Neural cell (in vitro differentiated cells): Measurements from ENCODE around the gene LHX4. TPM values are rescaled to one million over a fixed set of nuclear protein-coding genes. Genes with fewer than 3 reads are reported as not detected.

Experiments
- H2AFZ ChIP-seq: fragments of 200-600, 300-800 bp; sonication (generic), shearing (Covaris generic); 2 replicates; pipeline ENCODE4 v1.6.0; 2014; ENCODE audit warnings: low read depth, mild to moderate bottlenecking, antibody characterized with exemption, low read length, moderate library complexity
- H3F3A ChIP-seq: fragments of 200-600 bp; shearing (Covaris generic); 2 replicates; pipeline ENCODE4 v1.6.1; 2016; ENCODE audit warnings: mild to moderate bottlenecking, moderate library complexity, mixed read lengths, antibody characterized with exemption, low read length; ENCODE audit not compliant: insufficient read depth, poor library complexity, severe bottlenecking
- H3K27ac ChIP-seq: fragments of 200-600, 300-800 bp; sonication (generic), shearing (Covaris generic); 2 replicates; pipeline ENCODE4 v1.5.1; 2014; ENCODE audit warnings: mild to moderate bottlenecking, low read length, moderate library complexity
- H3K27me3 ChIP-seq: fragments of 300-800, 200-600 bp; sonication (generic), shearing (Covaris generic); 2 replicates; pipeline ENCODE4 v1.6.0; 2014; ENCODE audit warnings: mild to moderate bottlenecking, low read depth, low read length, moderate library complexity; ENCODE audit not compliant: insufficient read depth
- H3K36me3 ChIP-seq: fragments of 300-800, 200-600 bp; sonication (generic), shearing (Covaris generic); 2 replicates; pipeline ENCODE4 v1.5.1; 2014; ENCODE audit warnings: mild to moderate bottlenecking, antibody characterized with exemption, low read length, moderate library complexity; ENCODE audit not compliant: insufficient read depth
- H3K4me2 ChIP-seq: fragments of 300-800, 200-600 bp; sonication (generic), shearing (Covaris generic); 2 replicates; pipeline ENCODE4 v1.6.0; 2014; ENCODE audit warnings: mild to moderate bottlenecking, low read length
- H3K4me3 ChIP-seq: fragments of 300-800, 200-600 bp; sonication (generic), shearing (Covaris generic); 2 replicates; pipeline ENCODE4 v1.5.1; 2014; ENCODE audit warnings: mild to moderate bottlenecking, low read length, moderate library complexity
- H3K79me2 ChIP-seq: fragments of 200-600 bp; shearing (Covaris generic); replicated peaks from 2 replicates; pipeline ENCODE4 v1.6.0; 2014; ENCODE audit warnings: mild to moderate bottlenecking, low read length, moderate library complexity; ENCODE audit not compliant: insufficient read depth
- H3K9ac ChIP-seq: fragments of 300-800, 200-600 bp; sonication (generic), shearing (Covaris generic); 2 replicates; pipeline ENCODE4 v1.6.1; 2016; ENCODE audit warnings: mild to moderate bottlenecking, low read length, mixed read lengths
- H3K9me2 ChIP-seq: fragments of 200-600 bp; shearing (Covaris generic); 2 replicates; pipeline ENCODE4 v1.6.1; 2016; ENCODE audit warnings: mild to moderate bottlenecking, low read length, mixed read lengths; ENCODE audit not compliant: insufficient read depth
- H3K9me3 ChIP-seq: fragments of 200-600, 300-800 bp; sonication (generic), shearing (Covaris generic); 2 replicates; pipeline ENCODE4 v1.6.1; 2016; ENCODE audit warnings: mild to moderate bottlenecking, mixed run types, low read length, moderate library complexity, mixed read lengths
- H4K20me1 ChIP-seq: fragments of 200-600 bp; shearing (Covaris generic); 2 replicates; pipeline ENCODE4 v1.6.1; 2016; ENCODE audit warnings: mild to moderate bottlenecking, mixed run types; ENCODE audit not compliant: insufficient read depth
- EP300 ChIP-seq: fragments of 450-650 bp; conservative IDR thresholded peaks from 2 replicates; pipeline ENCODE4 v1.6.1; 2014; ENCODE audit warnings: antibody characterized with exemption, mild to moderate bottlenecking, moderate library complexity; ENCODE audit not compliant: poor library complexity, severe bottlenecking
- EZH2 ChIP-seq: fragments of 200-600, 300-800 bp; shearing (Covaris generic), sonication (generic); IDR thresholded peaks from 2 replicates; pipeline ENCODE4 v1.6.1; 2014; ENCODE audit warnings: antibody characterized with exemption, low read length, borderline replicate concordance, mild to moderate bottlenecking; ENCODE audit not compliant: insufficient read depth, poor library complexity, severe bottlenecking
- MXI1 ChIP-seq: fragments of 450-650 bp; conservative IDR thresholded peaks from 2 replicates; pipeline ENCODE4 v1.6.1; 2014; ENCODE audit warnings: antibody characterized with exemption, mild to moderate bottlenecking; ENCODE audit not compliant: poor library complexity, severe bottlenecking
- POLR2AphosphoS5 ChIP-seq: IDR thresholded peaks from 2 replicates; pipeline ENCODE4 v1.6.1; 2012
- RAD21 ChIP-seq: fragments of 450-650 bp; conservative IDR thresholded peaks from 2 replicates; pipeline ENCODE4 v1.6.1; 2014; ENCODE audit warnings: antibody characterized with exemption, mild to moderate bottlenecking, moderate library complexity
- SMC3 ChIP-seq: fragments of 450-650 bp; conservative IDR thresholded peaks from 2 replicates; pipeline ENCODE4 v1.6.1; 2014; ENCODE audit warnings: antibody characterized with exemption, mild to moderate bottlenecking, moderate library complexity; ENCODE audit not compliant: poor library complexity
- TAF1 ChIP-seq: IDR thresholded peaks from 2 replicates; pipeline ENCODE4 v1.6.1; 2012; ENCODE audit warnings: low read depth
- polyA plus RNA-seq: library from polyadenylated mRNA; depleted of rRNA; stranded (reverse); fragments of >200 nt; gene quantifications from 2 replicates; pipeline ENCODE4 v1.2.3, GENCODE V29; 2014
- TF ChIP-seq, protein P1 (sequence below): fragments of 450-650 bp; IDR thresholded peaks from 2 replicates; pipeline ENCODE4 v1.5.1; 2014; ENCODE audit warnings: antibody characterized with exemption, mild to moderate bottlenecking, moderate library complexity; ENCODE audit not compliant: poor library complexity, severe bottlenecking
- TF ChIP-seq, protein P2 (sequence below): IDR thresholded peaks from 2 replicates; pipeline ENCODE4 v1.6.1; 2012; ENCODE audit warnings: borderline replicate concordance

Gene LHX4
- polyA plus RNA-seq, 1 donor from 2014 or later, result not detected

DNA sequence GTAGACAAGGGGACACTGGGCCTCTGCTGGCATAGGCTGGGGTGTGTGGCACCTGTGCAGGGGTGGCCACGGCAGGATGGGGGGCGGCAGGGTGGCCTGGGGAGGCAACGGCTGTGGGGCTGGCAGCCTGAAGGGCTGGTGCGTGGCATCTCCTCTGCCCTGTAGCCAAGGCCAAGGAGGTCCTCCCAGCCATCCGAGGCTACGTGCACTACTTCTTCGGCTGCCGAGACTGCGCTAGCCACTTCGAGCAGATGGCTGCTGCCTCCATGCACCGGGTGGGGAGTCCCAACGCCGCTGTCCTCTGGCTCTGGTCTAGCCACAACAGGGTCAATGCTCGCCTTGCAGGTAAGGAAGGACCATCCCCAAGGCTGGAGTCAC lies 36.0 kb upstream of the LHX4 start:
- Histone ChIP-seq H4K20me1 (no peaks in the 10 kb centered on the region), H3K9ac (no peak overlapping the region), H3K27ac (no peak overlapping the region), H3K9me3 (no peaks in the 10 kb centered on the region), H3K4me3 (no peak overlapping the region), H3K79me2 (no peaks in the 10 kb centered on the region), H2AFZ (no peak overlapping the region), H3K36me3 (peaks cover under 1% of the 10 kb centered on the region), H3K27me3 (no peaks in the 10 kb centered on the region), H3F3A (no peaks in the 10 kb centered on the region), H3K4me2 (no peak overlapping the region), H3K9me2 (no peaks in the 10 kb centered on the region)
- TF ChIP-seq RAD21, result no peak
- TF ChIP-seq, protein P1, sequence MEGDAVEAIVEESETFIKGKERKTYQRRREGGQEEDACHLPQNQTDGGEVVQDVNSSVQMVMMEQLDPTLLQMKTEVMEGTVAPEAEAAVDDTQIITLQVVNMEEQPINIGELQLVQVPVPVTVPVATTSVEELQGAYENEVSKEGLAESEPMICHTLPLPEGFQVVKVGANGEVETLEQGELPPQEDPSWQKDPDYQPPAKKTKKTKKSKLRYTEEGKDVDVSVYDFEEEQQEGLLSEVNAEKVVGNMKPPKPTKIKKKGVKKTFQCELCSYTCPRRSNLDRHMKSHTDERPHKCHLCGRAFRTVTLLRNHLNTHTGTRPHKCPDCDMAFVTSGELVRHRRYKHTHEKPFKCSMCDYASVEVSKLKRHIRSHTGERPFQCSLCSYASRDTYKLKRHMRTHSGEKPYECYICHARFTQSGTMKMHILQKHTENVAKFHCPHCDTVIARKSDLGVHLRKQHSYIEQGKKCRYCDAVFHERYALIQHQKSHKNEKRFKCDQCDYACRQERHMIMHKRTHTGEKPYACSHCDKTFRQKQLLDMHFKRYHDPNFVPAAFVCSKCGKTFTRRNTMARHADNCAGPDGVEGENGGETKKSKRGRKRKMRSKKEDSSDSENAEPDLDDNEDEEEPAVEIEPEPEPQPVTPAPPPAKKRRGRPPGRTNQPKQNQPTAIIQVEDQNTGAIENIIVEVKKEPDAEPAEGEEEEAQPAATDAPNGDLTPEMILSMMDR, result no peak
- no peak for TF ChIP-seq MXI1
- no peak for TF ChIP-seq SMC3
- TF ChIP-seq, protein P2, sequence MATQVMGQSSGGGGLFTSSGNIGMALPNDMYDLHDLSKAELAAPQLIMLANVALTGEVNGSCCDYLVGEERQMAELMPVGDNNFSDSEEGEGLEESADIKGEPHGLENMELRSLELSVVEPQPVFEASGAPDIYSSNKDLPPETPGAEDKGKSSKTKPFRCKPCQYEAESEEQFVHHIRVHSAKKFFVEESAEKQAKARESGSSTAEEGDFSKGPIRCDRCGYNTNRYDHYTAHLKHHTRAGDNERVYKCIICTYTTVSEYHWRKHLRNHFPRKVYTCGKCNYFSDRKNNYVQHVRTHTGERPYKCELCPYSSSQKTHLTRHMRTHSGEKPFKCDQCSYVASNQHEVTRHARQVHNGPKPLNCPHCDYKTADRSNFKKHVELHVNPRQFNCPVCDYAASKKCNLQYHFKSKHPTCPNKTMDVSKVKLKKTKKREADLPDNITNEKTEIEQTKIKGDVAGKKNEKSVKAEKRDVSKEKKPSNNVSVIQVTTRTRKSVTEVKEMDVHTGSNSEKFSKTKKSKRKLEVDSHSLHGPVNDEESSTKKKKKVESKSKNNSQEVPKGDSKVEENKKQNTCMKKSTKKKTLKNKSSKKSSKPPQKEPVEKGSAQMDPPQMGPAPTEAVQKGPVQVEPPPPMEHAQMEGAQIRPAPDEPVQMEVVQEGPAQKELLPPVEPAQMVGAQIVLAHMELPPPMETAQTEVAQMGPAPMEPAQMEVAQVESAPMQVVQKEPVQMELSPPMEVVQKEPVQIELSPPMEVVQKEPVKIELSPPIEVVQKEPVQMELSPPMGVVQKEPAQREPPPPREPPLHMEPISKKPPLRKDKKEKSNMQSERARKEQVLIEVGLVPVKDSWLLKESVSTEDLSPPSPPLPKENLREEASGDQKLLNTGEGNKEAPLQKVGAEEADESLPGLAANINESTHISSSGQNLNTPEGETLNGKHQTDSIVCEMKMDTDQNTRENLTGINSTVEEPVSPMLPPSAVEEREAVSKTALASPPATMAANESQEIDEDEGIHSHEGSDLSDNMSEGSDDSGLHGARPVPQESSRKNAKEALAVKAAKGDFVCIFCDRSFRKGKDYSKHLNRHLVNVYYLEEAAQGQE, result no peak
- no peak for TF ChIP-seq POLR2AphosphoS5
- no peak for TF ChIP-seq EZH2
- no peak for TF ChIP-seq TAF1
- no peak for TF ChIP-seq EP300

DNA sequence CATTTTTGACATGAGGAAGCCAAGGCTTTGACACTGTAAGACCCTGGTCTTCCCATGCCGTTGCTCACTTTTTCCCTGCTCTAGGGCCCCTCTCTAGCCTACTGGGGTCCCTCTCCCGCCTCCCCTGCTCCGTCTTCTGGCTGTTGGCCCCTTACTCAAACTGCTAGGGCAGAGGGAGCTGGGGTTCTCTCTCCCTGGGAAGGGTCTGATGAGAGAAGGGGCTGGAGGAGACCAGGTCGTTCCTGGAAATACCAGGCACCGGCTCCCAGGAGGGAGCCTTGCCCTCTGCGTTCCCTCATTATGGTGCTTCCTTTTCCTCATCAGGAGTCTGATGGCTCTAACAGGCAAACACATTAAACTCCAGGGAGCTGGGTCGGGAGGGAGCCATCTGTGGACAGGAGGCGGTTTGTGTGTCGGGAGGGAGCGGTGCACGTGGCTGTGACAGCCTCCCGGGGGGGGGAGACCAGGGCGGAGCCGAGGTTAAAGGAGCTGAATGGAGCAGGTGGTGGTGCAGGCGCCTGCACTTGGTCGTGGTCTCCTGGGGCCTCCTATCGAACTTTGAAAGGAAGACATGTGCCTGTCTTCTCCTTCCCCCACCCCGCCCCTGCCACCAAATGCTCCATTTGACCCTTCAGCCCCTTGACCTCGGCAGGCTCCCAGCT lies 35.4 kb upstream of the LHX4 start:
- H3K27ac ChIP-seq, result no peak overlapping the region
- H3K4me2 ChIP-seq, result no peak overlapping the region
- H3K27me3 ChIP-seq, result no peaks in the 10 kb centered on the region
- no peaks in the 10 kb centered on the region for H3K9me2 ChIP-seq
- no peaks in the 10 kb centered on the region for H3K9me3 ChIP-seq
- no peaks in the 10 kb centered on the region for H3F3A ChIP-seq
- no peaks in the 10 kb centered on the region for H3K36me3 ChIP-seq
- no peaks in the 10 kb centered on the region for H4K20me1 ChIP-seq
- no peak overlapping the region for H2AFZ ChIP-seq
- TF ChIP-seq POLR2AphosphoS5, result no peak
- no peak for TF ChIP-seq RAD21
- no peak for TF ChIP-seq EP300
- no peak for TF ChIP-seq MXI1
- TF ChIP-seq SMC3, result no peak
- H3K79me2 ChIP-seq, result no peaks in the 10 kb centered on the region
- no peak overlapping the region for H3K9ac ChIP-seq
- H3K4me3 ChIP-seq, result no peak overlapping the region
